HG02798 (cell line): Measurements from ENCODE around the gene SPDYE5.
"Not testable (repeated sequence)": the region's sequence is repeated elsewhere in the genome, so short reads cannot be mapped to it uniquely, and the experiment has no call there.

Experiments
- ATAC-seq: cut with Tn5 transposase; IDR thresholded peaks from one replicate; pipeline ENCODE4 v1.9.1; 2021; ENCODE audit warnings: mild to moderate bottlenecking; ENCODE audit not compliant: unreplicated experiment, poor library complexity

The SPDYE5 gene

DNA sequence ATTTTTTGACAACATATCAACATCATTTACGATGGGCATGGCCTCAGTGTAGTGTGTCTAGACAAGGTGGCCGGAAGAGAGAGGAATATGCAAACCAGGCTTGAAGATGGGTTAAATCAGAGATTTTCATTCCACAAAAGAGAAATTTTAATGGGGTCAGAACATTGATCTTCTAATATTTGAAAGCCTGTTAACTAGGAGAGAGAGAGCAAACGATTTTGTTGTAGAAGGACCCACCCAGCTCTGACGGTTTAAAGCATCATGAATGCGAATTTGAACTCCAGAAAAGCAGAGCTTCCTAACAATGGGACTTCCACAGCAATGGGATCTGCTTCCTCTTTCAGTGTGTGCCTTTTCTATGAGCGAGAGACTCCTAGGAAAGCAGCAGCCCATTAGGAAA, at the start of gene SPDYE5:
SPDYE5 (plus strand) TSS at position 301 of the 400 bp plus-strand sequence. CDS start 1,728 bp downstream, outside the sequence.
- not testable (repeated sequence) for ATAC-seq

- ATAC-seq = peak; percentile 90
These were observed 49.5 kb upstream of the SPDYE5 start for GRCh38 chr7:75442465-75443111.

DNA sequence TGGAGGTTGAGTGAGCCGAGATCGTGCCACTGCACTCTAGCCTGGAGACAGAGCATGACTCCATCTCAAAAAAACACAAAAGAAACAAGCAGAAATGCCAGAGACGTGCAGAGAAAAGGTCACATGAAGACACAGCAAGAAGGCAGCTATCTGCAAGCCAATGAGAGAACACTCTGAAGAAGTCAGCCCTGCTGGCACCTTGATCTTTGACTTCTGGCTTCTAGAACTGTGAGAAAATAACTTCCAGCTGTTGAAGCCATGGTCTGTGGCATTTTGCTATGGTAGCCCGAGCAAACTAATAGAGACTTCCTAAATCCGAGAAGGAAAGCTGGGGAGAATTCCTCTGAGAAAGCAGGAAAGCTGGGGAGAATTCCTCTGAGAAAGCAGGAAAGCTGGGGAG, 42.2 kb upstream of the SPDYE5 start:
- ATAC-seq = not testable (repeated sequence)

DNA sequence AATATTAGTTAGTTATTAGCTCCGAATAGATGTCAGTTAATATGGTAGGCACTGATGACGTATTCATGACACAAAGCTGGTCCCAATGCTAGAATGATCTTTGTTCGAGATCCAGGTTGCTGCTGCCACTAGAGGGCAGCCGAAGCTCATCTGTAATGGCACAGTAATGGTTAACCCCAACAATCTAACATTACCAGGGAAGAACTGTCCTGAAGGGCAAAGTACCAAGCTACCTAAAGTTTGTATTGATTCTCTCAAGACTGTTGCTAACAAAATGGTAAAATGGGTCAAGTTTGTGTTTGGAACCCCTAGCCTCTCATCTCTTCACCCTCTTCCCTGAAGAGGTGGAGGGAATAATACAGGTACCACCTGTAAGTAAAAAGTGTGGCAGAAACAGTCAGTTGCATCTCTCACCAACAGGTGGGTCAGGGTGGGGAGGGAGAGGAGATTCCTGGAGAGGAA, 39.6 kb upstream of the SPDYE5 start:
- peak; percentile 84 for ATAC-seq

DNA sequence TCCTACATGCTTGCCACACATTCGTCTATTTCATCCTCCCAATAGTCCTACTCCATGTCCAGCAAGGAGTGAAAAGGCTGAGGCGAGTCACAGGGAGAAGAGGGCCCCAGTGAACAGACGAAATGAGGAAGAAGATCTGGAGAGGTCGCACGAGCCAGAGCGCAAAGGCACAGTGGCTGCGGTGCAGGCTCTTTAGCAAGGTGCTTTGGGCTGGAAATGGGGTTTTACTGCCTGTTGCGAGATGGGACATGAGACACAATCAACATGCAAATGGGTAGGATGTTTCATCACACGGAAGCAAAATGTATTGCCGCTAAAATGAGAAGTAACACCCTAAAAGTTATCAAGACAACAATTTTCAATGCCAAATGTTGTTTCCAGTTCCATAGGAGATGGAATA, 35.7 kb upstream of the SPDYE5 start:
- ATAC-seq = not testable (repeated sequence)

- not testable (repeated sequence) for ATAC-seq
These were observed 34.1 kb upstream of the SPDYE5 start for GRCh38 chr7:75458034-75458433.

DNA sequence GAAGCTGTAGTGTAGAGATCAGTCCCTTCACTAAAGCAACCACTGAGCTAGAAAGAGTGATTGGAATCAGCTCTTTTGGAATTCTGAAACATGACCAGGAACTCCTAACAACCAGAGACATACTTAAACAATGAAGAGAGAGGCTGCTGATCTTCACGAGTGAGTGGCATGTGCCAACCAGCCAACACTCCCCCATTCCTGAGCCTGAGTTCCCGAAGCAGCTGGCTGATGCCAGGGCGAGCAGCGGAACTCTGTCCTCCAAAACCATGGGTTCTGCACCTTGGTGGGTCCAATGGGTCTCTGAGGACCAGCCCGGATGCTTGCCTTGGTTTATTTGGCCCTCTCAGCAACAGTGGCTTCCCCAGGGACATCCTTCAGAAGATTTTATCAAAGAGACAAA, 31.6 kb upstream of the SPDYE5 start:
- not testable (repeated sequence) for ATAC-seq

DNA sequence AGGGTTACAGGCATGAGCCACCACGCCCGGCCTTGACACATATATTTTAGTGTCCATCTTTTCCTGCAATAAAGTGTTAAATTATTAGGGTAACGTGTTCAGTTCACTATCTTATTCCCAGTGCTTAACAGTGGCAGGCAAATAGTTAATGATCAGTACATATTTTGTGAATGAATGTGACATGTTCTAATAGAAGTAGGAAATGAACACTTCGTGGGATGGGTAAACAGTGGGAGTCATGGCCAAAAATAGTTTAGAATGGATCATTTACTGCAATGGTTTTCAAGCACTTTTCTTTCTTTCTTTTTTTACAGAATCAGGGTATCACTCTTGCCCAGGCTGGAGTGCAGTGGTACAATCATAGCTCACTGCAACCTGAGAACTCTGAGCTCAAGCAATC, 22.0 kb upstream of the SPDYE5 start:
- ATAC-seq = not testable (repeated sequence)

GRCh38 chr7:75477457-75477856, 14.7 kb upstream of the SPDYE5 start:
- ATAC-seq = not testable (repeated sequence)

GRCh38 chr7:75480313-75480712, 11.8 kb upstream of the SPDYE5 start:
- ATAC-seq = not testable (repeated sequence)

DNA sequence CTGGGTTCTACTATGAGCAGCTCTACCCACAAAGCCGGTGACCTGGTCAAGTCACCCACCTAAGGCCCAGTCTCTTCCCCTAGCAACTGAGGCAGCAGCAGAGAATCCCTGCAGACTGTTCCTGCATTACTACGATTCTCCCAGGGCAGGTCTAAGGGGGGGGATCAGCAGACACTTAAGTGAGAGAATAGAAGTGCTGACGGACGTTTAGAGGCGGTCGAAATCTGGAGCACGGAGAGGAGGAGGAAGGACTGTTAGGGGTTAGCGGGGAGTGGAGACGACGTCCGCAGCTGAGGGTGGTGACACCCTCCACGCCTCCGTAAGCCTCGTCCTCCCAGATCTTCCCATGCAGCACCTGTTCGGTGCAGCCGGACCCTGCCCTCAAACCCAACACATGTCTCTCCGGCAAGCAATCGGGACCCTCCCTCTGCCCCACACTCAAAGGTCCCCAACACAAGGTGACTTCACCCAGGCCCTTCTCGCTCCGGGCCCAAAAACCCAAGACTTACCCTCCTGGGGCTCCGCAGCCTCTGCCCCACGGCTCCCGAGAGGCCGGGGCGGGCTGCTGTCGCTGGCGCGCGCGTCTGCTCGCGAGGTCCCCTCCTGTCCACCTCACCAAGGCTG, 6.7 kb upstream of the SPDYE5 start:
- ATAC-seq = not testable (repeated sequence)

DNA sequence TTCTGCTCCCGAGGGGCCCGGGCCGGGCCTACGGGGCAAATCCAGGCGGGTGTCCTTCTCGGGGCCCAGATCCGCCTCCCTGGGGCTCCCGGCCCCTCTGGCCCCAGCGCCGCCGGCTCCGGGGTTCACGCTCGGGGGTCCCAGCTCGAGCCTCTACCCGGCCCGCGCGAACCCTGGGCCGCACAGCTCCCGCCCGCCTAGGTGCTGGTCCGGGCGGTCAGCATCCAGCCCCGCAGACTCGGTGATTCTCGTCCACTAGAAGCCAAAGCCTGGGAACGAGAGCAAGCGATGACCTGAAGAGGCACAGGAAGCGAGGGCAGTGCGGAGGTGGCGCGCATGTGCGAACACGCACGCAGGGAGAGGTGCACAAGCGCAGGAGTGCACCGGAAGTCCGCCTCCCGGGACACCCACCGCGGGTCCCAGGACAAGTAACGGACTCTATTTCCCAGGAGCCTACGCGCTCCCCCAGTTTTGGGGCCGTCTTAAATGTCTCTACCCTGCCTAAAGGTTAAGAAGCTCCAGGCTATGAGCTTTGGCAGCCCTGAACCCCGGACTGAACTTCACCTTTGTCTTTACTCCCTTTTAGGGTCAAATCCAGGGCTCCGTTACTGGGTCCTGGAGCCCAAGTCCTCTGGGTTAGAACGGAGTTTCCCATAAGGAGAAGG, 6.0 kb upstream of the SPDYE5 start, which contains the start of gene POM121C:
POM121C (minus strand) TSS at position 321 of the 665 bp plus-strand sequence. CDS start 44,803 bp downstream, outside the sequence.
- peak; percentile 100 for ATAC-seq

- not testable (repeated sequence) for ATAC-seq
These were observed 16.9 kb downstream of the SPDYE5 start for GRCh38 chr7:75509033-75509432.

GRCh38 chr7:75518842-75519241, 26.7 kb downstream of the SPDYE5 start:
- ATAC-seq = not testable (repeated sequence)

DNA sequence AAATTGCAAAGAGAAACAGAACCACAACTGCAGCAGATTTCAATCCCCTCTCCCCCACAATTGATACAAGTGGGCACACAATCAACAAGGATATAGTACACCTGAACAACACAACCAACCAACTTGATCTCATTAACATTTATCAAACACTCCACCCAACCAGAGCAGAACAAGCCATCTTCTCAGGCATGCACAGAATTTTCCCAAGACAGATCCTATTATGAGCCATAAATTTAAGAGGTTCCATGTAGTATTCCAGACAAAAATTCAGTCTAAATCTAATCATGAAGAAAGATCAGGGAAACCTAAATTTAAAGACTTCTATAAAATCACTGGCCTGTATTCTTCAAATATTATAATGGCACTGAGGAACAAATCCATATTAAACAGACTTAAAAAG, 29.6 kb downstream of the SPDYE5 start:
- not testable (repeated sequence) for ATAC-seq

GRCh38 chr7:75527224-75527722, 35.2 kb downstream of the SPDYE5 start:
- ATAC-seq = not testable (repeated sequence)

DNA sequence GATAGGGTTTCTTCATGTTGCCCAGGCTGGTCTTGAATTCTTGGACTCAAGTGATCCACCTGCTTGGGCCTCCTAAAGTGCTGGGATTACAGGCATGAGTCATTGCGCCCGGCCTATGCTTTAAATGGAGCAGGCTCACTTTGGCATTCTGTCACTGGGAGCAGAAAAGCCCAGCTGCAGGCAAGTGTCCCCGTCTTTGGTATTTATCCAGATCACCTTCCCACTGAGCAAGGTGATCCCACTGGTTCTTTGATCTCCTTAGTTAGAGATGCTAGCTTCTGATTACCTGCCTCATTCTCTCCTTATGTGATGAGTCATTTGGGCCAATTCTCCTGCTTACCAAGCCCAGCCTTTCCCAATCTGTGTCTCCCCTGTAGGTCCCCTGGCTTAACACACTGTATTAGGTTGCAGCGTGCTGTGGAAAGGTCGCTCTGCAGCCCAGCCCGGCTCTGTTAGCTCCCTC, 39.3 kb downstream of the SPDYE5 start:
- no peak for ATAC-seq

- no peak for ATAC-seq
These were observed 40.5 kb downstream of the SPDYE5 start for GRCh38 chr7:75532639-75533038.

DNA sequence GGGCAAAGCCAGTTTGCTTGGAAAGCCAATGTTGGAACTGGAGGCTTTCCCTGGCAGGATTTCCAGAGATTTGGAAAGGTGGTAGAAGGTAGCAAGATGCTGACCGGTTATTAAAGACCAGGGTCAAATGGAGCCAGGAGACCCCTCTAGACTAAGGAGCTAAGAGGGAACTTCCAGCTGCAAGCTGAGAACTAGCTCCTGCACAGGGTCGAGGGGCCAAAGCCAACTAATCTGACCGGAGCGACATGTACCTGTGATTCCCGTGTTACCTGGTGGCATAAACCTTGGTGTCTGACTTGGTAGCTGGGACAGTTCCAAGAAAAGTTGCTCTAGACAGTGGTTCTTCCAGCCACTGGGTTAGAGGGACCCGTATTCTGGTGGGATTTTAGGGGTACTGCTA, 41.8 kb downstream of the SPDYE5 start:
- ATAC-seq = no peak

DNA sequence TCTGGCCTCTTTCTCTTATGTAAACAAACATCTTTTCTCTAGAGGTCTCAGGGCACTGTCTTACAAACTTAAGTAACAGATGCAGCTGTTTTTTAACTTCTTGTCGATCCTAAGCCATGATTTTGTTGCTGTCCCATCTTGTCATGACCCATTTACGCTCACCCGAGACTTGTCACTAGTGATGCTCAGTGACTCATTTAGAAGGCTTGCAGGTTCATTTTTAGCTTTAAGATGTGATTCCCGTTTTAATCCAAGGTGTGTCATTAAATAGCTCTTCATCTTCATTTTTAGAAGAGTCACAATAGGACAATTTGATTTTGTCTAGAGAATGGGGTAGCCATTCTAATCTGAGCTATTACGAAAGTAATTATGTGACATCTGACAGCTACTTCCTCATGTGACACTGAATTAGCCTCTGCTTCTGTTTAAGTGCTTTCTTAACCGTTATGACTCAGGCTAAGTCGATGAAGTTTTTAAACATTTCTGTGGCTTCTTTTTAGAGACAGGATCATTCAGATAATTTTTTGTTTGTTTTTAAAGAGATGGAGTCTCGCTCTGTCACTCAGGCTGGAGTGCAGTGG, 42.7 kb downstream of the SPDYE5 start:
- peak; percentile 65 for ATAC-seq
